Measurements from ENCODE around the gene BTN2A1. TPM values are rescaled to one million over a fixed set of nuclear protein-coding genes. Genes with fewer than 3 reads are reported as not detected.

BTN2A1 gene
- total and polyA plus RNA-seq, 9 of the 15 experiments (the other 6 are each of a cell fraction or from before 2014, with no cell fraction given) = 6.7 to 22.1 (median 16.4) TPM

DNA sequence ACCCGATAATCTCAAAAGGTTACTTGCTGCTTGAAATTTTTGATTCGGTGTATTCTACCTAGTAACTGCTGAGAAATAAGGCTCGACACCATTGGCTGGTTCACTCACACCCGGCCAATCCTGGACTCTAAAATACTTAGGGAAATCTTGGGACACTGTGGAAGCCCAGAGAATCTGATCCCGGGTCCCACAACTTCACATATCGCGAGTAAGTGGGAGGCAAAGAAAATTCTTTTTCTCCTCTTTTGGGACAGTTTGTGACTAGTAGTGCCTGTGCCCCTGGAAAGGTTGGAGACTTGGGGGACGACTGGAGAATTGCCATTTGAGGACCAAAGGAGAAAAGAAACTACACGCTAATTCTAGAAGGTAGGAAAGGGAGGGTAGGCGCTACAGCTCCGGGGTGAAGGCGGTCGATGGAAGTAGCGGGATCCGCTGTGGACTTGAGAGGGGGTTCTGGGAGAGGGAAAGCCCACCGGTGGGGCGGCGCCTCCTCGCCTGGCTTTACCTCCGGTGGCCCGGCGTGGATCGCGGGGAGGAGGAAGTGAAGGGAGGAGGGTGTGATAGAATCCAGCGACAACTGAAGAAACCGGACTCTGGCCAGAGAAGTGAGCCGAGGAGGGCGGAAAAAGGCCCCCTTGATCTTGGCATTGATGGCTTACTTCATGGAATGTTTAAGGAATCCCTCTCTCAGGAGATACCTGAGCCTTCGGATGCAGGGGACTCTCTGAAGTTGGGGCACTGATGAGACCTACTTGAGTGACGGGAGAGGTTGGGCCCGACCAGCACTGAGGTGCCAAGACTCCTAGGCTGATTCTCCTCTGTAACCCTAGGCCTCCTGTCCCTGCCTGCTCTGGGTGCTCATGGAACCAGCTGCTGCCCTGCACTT, 36.3 kb upstream of the BTN2A1 start (continued):
- TF ChIP-seq, protein P1, sequence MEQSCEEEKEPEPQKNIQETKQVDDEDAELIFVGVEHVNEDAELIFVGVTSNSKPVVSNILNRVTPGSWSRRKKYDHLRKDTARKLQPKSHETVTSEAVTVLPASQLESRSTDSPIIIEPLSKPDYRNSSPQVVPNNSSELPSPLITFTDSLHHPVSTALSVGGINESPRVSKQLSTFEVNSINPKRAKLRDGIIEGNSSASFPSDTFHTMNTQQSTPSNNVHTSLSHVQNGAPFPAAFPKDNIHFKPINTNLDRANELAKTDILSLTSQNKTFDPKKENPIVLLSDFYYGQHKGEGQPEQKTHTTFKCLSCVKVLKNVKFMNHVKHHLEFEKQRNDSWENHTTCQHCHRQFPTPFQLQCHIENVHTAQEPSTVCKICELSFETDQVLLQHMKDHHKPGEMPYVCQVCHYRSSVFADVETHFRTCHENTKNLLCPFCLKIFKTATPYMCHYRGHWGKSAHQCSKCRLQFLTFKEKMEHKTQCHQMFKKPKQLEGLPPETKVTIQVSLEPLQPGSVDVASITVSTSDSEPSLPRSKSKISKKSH (CRISPR knock-in tag; IDR thresholded peaks at IDR 0.05) = no peak
- TF ChIP-seq POLR2H (tag; IDR thresholded peaks at IDR 0.05; ENCODE audit: low read depth) = peak; percentile 28; the same call in 1 of the 2 replicates
- TF ChIP-seq, protein P2, sequence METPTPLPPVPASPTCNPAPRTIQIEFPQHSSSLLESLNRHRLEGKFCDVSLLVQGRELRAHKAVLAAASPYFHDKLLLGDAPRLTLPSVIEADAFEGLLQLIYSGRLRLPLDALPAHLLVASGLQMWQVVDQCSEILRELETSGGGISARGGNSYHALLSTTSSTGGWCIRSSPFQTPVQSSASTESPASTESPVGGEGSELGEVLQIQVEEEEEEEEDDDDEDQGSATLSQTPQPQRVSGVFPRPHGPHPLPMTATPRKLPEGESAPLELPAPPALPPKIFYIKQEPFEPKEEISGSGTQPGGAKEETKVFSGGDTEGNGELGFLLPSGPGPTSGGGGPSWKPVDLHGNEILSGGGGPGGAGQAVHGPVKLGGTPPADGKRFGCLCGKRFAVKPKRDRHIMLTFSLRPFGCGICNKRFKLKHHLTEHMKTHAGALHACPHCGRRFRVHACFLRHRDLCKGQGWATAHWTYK (CRISPR knock-in tag; IDR thresholded peaks at IDR 0.05) = no peak
- TF ChIP-seq CCNT2 (IDR thresholded peaks at IDR 0.05; ENCODE audit: borderline replicate concordance, extremely low read depth, insufficient read length, low read depth, low read length) = no peak
- TF ChIP-seq ZC3H11A (IDR thresholded peaks at IDR 0.05; ENCODE audit: low read depth, low read length) = no peak
- TF ChIP-seq STAG1 (CRISPR knock-in tag; IDR thresholded peaks at IDR 0.05; ENCODE audit: borderline replicate concordance) = no peak
- no peak for TF ChIP-seq ZNF12 (CRISPR knock-in tag; IDR thresholded peaks at IDR 0.05)
- TF ChIP-seq PCBP2 (IDR thresholded peaks at IDR 0.05; ENCODE audit: low read depth, low read length, poor library complexity, severe bottlenecking) = no peak
- TF ChIP-seq CREB1 (IDR thresholded peaks at IDR 0.05) = peak; percentile 88
- peak; percentile 85 for TF ChIP-seq CREB1 (CRISPR knock-in tag; IDR thresholded peaks at IDR 0.05)
- no peak for TF ChIP-seq BRD4 (IDR thresholded peaks at IDR 0.05)
- TF ChIP-seq FIP1L1 (IDR thresholded peaks at IDR 0.05; ENCODE audit: low read depth, low read length, poor library complexity, severe bottlenecking) = no peak
- TF ChIP-seq SLC30A9 (CRISPR knock-in tag; IDR thresholded peaks at IDR 0.05) = no peak
- no peak for TF ChIP-seq EHMT2 (IDR thresholded peaks at IDR 0.05)
- TF ChIP-seq, protein P3, sequence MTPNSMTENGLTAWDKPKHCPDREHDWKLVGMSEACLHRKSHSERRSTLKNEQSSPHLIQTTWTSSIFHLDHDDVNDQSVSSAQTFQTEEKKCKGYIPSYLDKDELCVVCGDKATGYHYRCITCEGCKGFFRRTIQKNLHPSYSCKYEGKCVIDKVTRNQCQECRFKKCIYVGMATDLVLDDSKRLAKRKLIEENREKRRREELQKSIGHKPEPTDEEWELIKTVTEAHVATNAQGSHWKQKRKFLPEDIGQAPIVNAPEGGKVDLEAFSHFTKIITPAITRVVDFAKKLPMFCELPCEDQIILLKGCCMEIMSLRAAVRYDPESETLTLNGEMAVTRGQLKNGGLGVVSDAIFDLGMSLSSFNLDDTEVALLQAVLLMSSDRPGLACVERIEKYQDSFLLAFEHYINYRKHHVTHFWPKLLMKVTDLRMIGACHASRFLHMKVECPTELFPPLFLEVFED (CRISPR knock-in tag; conservative IDR thresholded peaks at IDR 0.05) = no peak
- peak; percentile 75; the same call in 1 of the 2 replicates for TF ChIP-seq HDAC2 (IDR thresholded peaks at IDR 0.05)
- TF ChIP-seq, protein P4, sequence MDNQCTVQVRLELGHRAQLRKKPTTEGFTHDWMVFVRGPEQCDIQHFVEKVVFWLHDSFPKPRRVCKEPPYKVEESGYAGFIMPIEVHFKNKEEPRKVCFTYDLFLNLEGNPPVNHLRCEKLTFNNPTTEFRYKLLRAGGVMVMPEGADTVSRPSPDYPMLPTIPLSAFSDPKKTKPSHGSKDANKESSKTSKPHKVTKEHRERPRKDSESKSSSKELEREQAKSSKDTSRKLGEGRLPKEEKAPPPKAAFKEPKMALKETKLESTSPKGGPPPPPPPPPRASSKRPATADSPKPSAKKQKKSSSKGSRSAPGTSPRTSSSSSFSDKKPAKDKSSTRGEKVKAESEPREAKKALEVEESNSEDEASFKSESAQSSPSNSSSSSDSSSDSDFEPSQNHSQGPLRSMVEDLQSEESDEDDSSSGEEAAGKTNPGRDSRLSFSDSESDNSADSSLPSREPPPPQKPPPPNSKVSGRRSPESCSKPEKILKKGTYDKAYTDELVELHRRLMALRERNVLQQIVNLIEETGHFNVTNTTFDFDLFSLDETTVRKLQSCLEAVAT (IDR thresholded peaks at IDR 0.05) = peak in 1 of 2 experiments; percentile 59; a peak in 1 of 4 replicates
- no peak for TF ChIP-seq TAF9B (IDR thresholded peaks at IDR 0.05; ENCODE audit: partially characterized antibody)
- TF ChIP-seq ELF4 (CRISPR knock-in tag; IDR thresholded peaks at IDR 0.05) = 0 out of 2 replicates have a peak, but pooled peaks have one; percentile 38
- TF ChIP-seq ARNT (IDR thresholded peaks at IDR 0.05) = peak; percentile 15 to 61; a peak in 1 of 4 replicates
- TF ChIP-seq BRCA1 (IDR thresholded peaks at IDR 0.05) = no peak
- TF ChIP-seq BRCA1 (CRISPR knock-in tag; IDR thresholded peaks at IDR 0.05) = no peak
